Measurements from ENCODE around the gene AASS. TPM values are rescaled to one million over a fixed set of nuclear protein-coding genes. Genes with fewer than 3 reads are reported as not detected.

Gene AASS
- total and polyA plus RNA-seq, 10 donors, result 1.7 to 25.3 (median 12.0) TPM

GRCh38 chr7:122054393-122054792, 89.7 kb downstream of the AASS start:
- Histone ChIP-seq H3K27ac (no peak overlapping the region), H3K9me3 (no peaks in the 10 kb centered on the region), H3K4me3 (no peak overlapping the region), H3K27me3 (replicated peaks in 1 of 7) (no peaks in the 10 kb centered on the region), H3K36me3 (no peaks in the 10 kb centered on the region), H3K4me1 (no peaks in the 10 kb centered on the region)
- TF ChIP-seq POLR2AphosphoS5 (IDR thresholded peaks at IDR 0.05) (no peak), POLR2A (IDR thresholded peaks at IDR 0.05) (no peak)
- TF ChIP-seq, protein P1, sequence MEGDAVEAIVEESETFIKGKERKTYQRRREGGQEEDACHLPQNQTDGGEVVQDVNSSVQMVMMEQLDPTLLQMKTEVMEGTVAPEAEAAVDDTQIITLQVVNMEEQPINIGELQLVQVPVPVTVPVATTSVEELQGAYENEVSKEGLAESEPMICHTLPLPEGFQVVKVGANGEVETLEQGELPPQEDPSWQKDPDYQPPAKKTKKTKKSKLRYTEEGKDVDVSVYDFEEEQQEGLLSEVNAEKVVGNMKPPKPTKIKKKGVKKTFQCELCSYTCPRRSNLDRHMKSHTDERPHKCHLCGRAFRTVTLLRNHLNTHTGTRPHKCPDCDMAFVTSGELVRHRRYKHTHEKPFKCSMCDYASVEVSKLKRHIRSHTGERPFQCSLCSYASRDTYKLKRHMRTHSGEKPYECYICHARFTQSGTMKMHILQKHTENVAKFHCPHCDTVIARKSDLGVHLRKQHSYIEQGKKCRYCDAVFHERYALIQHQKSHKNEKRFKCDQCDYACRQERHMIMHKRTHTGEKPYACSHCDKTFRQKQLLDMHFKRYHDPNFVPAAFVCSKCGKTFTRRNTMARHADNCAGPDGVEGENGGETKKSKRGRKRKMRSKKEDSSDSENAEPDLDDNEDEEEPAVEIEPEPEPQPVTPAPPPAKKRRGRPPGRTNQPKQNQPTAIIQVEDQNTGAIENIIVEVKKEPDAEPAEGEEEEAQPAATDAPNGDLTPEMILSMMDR (IDR thresholded peaks at IDR 0.05 in 8 of 11, conservative IDR thresholded peaks at IDR 0.05 in 3 of 11), result no peak
- intact Hi-C loops (cut with DNase I; ENCODE audit: low total_unique reads), result no loop called here
- 79 to 95% (median 91%) methylated on average over 1 of the region's 1 CpG for WGBS, 5 donors
- no peak for DNase-seq

DNA sequence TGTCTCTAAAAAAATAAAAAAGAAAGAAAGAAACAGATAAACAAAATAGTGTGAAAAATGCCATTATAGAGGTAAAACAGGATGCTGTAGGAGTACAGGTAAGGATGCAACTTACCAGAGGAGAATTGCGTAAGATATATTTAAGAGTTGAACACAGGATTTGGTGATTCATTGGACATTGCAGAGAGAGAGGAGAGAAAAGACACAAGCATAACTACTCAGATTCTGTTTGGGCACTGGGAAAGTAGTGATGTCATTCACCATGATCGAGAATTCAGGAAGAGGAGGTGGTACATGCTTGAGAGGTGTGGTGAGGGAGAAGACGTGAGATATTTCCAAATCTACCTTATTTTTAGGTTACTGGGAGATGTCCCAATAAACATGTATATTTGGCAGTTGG, 97.6 kb downstream of the AASS start:
- H3K27ac ChIP-seq, result no peak overlapping the region
- no peaks in the 10 kb centered on the region for H3K27me3 ChIP-seq (replicated peaks in 1 of 7)
- no peak for DNase-seq
- H3K4me1 ChIP-seq, result no peaks in the 10 kb centered on the region
- no peak overlapping the region for H3K4me3 ChIP-seq
- H3K9me3 ChIP-seq, result no peaks in the 10 kb centered on the region
- 74 to 91% (median 84%) methylated on average over 3 of the region's 3 CpGs for WGBS, 5 donors
- intact Hi-C loops (cut with DNase I; ENCODE audit: low total_unique reads), result no loop called here
- TF ChIP-seq, protein P1 (IDR thresholded peaks at IDR 0.05 in 8 of 11, conservative IDR thresholded peaks at IDR 0.05 in 3 of 11), result no peak
- no peak for TF ChIP-seq POLR2A (IDR thresholded peaks at IDR 0.05)
- TF ChIP-seq POLR2AphosphoS5 (IDR thresholded peaks at IDR 0.05), result no peak
- H3K36me3 ChIP-seq, result no peaks in the 10 kb centered on the region

GRCh38 chr7:122040147-122040546, 103.9 kb downstream of the AASS start:
- Histone ChIP-seq H3K4me1 (no peaks in the 10 kb centered on the region), H3K9me3 (no peaks in the 10 kb centered on the region), H3K27me3 (replicated peaks in 1 of 7) (no peaks in the 10 kb centered on the region), H3K36me3 (no peaks in the 10 kb centered on the region), H3K4me3 (no peak overlapping the region), H3K27ac (no peak overlapping the region)
- WGBS, 5 donors, result 79 to 96% (median 88%) methylated on average over 3 of the region's 3 CpGs
- no peak for DNase-seq
- no peak for TF ChIP-seq POLR2AphosphoS5 (IDR thresholded peaks at IDR 0.05)
- TF ChIP-seq, protein P1 (IDR thresholded peaks at IDR 0.05 in 8 of 11, conservative IDR thresholded peaks at IDR 0.05 in 3 of 11), result no peak
- no peak for TF ChIP-seq POLR2A (IDR thresholded peaks at IDR 0.05)
- intact Hi-C loops (cut with DNase I; ENCODE audit: low total_unique reads), result no loop called here

GRCh38 chr7:122038904-122039303, 105.1 kb downstream of the AASS start:
- TF ChIP-seq POLR2AphosphoS5 (IDR thresholded peaks at IDR 0.05) (no peak), POLR2A (IDR thresholded peaks at IDR 0.05) (no peak)
- TF ChIP-seq, protein P1 (IDR thresholded peaks at IDR 0.05 in 8 of 11, conservative IDR thresholded peaks at IDR 0.05 in 3 of 11), result no peak
- H3K27ac ChIP-seq, result no peak overlapping the region
- H3K4me3 ChIP-seq, result no peak overlapping the region
- no peak for DNase-seq
- H3K36me3 ChIP-seq, result no peaks in the 10 kb centered on the region
- no peaks in the 10 kb centered on the region for H3K9me3 ChIP-seq
- H3K27me3 ChIP-seq (replicated peaks in 1 of 7), result no peaks in the 10 kb centered on the region
- WGBS, 5 donors, result 60 to 79% (median 73%) methylated on average over 3 of the region's 3 CpGs
- intact Hi-C loops (cut with DNase I; ENCODE audit: low total_unique reads), result no loop called here
- no peaks in the 10 kb centered on the region for H3K4me1 ChIP-seq
